LNCAP (cell line): ENCODE results near the gene TAB2.

Experiments used
- CTCF ChIP-seq: fragments of 450-650 bp; IDR thresholded peaks from 2 replicates; pipeline ENCODE4 v1.5.1; 2017; ENCODE audit warnings: mild to moderate bottlenecking

The TAB2 gene

GRCh38 chr6:149313861-149314260 is 3.7 kb upstream of the TAB2 start:
- TF ChIP-seq CTCF = no peak

- TF ChIP-seq CTCF = no peak
These were observed 3.1 kb upstream of the TAB2 start for GRCh38 chr6:149314325-149314905.

- no peak for TF ChIP-seq CTCF
These were observed 1.3 kb upstream of the TAB2 start for GRCh38 chr6:149316108-149316727.

GRCh38 chr6:149316740-149317643 is 520 bp upstream of the TAB2 start:
- TF ChIP-seq CTCF = no peak

- no peak for TF ChIP-seq CTCF
These were observed 1.2 kb downstream of the TAB2 start for GRCh38 chr6:149318581-149319286.

GRCh38 chr6:149319422-149319821 is 1.9 kb downstream of the TAB2 start:
- no peak for TF ChIP-seq CTCF

GRCh38 chr6:149320796-149321195 is 3.3 kb downstream of the TAB2 start:
- no peak for TF ChIP-seq CTCF
